Peyer's patch (tissue), 4 donors: ENCODE measurements around the gene PEX26. TPM values are rescaled to one million over a fixed set of nuclear protein-coding genes. Genes with fewer than 3 reads are reported as not detected.

Source experiments
- DNase-seq, 3 donors: peaks; one replicate each; pipeline ENCODE4 v3.0.0-alpha.2; 2017 to 2019
- H3K27ac ChIP-seq, 4 donors: fragments of 200-600 bp; sonication (generic); one replicate each; pipeline ENCODE4 v1.5.1; 2016 to 2019
- H3K27me3 ChIP-seq, 2 donors: fragments of 200-600 bp; sonication (generic); one replicate each; pipeline ENCODE4 v1.5.1; 2019
- H3K36me3 ChIP-seq, 3 donors: fragments of 200-600 bp; sonication (generic); one replicate each; pipeline ENCODE4 v1.5.1; 2016 to 2019
- H3K4me1 ChIP-seq, 4 donors: fragments of 200-600 bp; sonication (generic); one replicate each; pipeline ENCODE4 v1.5.1; 2016 to 2019
- H3K4me3 ChIP-seq, 4 donors: fragments of 200-600 bp; sonication (generic); 1 replicate in 3 of 4; 2 replicates in 1 of 4; pipeline ENCODE4 v1.5.1; 2016 to 2019; ENCODE audit warnings: mild to moderate bottlenecking in 1 of 4
- H3K9me3 ChIP-seq, 4 donors: fragments of 200-600 bp; sonication (generic); one replicate each; pipeline ENCODE4 v1.5.1; 2016 to 2019; ENCODE audit warnings: mild to moderate bottlenecking in 1 of 4
- POLR2A ChIP-seq, 2 donors: fragments of 450-650 bp; IDR thresholded peaks; one replicate each; pipeline ENCODE4 v1.5.1; 2017; ENCODE audit warnings: antibody characterized with exemption in 2 of 2, mild to moderate bottlenecking in 2 of 2, moderate library complexity in 2 of 2
- total RNA-seq, 4 donors: library from RNA; depleted of rRNA; stranded (reverse); fragments of >200 nt; gene quantifications; one replicate each; pipeline ENCODE4 v1.1.0, GENCODE V29; 2016
- TF ChIP-seq, protein P1 (sequence below), 6 experiments: fragments of 450-650 bp in 4 of 6; fragments of 200-600 bp in 2 of 6; sonication (generic) in 1 of 6; IDR thresholded peaks; one replicate each; pipeline ENCODE4 v1.5.1; 2017 to 2019; ENCODE audit warnings: antibody characterized with exemption in 6 of 6, mild to moderate bottlenecking in 3 of 6, moderate library complexity in 1 of 6

The PEX26 gene
- total RNA-seq, 4 donors from 2014 or later = 53.6 to 120 (median 102) TPM

DNA sequence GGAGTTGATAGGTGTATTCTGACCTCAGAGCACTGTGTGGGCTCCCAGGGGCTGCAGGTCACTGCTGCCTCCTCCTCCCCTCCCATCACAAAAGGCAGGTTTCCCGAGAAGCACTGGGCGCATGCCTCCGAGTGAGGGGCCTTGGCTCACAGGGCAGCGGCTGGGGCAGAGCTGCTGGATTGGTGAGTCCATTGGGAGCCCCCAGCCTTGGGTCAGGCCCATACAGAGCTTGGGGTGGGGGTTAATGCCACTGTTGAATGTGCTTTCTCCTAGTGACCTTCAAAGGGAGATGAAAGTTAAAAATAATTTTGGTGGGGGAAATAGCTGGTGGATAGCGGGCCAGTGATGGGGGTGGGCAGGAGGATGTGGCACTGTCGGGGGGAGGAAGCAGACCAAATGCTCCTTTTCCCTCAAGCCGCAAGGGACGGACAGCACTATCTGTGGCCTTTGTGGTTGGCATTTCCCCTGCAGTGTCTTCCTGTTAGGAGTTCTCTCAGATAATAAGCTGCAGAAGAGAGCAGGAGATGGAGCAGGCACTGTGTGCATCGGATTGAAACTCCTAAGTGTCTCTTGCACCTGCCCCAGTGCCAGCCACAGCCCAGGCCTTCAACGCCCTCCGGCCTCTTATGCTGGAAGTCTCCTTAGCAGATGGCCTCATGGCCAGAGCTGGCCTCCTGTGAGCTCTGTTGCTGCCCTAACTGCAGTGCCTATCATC is 36.0 kb downstream of the PEX26 start:
- H3K4me1 ChIP-seq = peaks cover 0 to 18% (median 9%) of the 10 kb centered on the region in 4 donors
- H3K4me3 ChIP-seq = no peak overlapping the region
- no peak overlapping the region for H3K27ac ChIP-seq

GRCh38 chr22:18114495-18114894 is 36.7 kb downstream of the PEX26 start:
- no peaks in the 10 kb centered on the region for H3K9me3 ChIP-seq
- no peaks in the 10 kb centered on the region for H3K36me3 ChIP-seq
- no peak overlapping the region for H3K27ac ChIP-seq
- no peak for DNase-seq
- peaks cover 0 to 18% (median 9%) of the 10 kb centered on the region in 4 donors for H3K4me1 ChIP-seq
- TF ChIP-seq, protein P1, sequence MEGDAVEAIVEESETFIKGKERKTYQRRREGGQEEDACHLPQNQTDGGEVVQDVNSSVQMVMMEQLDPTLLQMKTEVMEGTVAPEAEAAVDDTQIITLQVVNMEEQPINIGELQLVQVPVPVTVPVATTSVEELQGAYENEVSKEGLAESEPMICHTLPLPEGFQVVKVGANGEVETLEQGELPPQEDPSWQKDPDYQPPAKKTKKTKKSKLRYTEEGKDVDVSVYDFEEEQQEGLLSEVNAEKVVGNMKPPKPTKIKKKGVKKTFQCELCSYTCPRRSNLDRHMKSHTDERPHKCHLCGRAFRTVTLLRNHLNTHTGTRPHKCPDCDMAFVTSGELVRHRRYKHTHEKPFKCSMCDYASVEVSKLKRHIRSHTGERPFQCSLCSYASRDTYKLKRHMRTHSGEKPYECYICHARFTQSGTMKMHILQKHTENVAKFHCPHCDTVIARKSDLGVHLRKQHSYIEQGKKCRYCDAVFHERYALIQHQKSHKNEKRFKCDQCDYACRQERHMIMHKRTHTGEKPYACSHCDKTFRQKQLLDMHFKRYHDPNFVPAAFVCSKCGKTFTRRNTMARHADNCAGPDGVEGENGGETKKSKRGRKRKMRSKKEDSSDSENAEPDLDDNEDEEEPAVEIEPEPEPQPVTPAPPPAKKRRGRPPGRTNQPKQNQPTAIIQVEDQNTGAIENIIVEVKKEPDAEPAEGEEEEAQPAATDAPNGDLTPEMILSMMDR (IDR thresholded peaks at IDR 0.05) = no peak
- TF ChIP-seq POLR2A (IDR thresholded peaks at IDR 0.05) = no peak
- H3K4me3 ChIP-seq = no peak overlapping the region
- peaks cover 0 to 6% of the 10 kb centered on the region in 2 donors for H3K27me3 ChIP-seq

More for the DNA sequence above, 36.0 kb downstream of the PEX26 start:
- H3K36me3 ChIP-seq = no peaks in the 10 kb centered on the region
- TF ChIP-seq, protein P1 (IDR thresholded peaks at IDR 0.05) = no peak
- no peak for TF ChIP-seq POLR2A (IDR thresholded peaks at IDR 0.05)
- DNase-seq = no peak
- no peaks in the 10 kb centered on the region for H3K9me3 ChIP-seq
- H3K27me3 ChIP-seq = peaks cover 0 to 6% of the 10 kb centered on the region in 2 donors

GRCh38 chr22:18114976-18115652 is 37.3 kb downstream of the PEX26 start:
- H3K4me3 ChIP-seq = no peak overlapping the region
- peaks cover 0 to 6% of the 10 kb centered on the region in 2 donors for H3K27me3 ChIP-seq
- TF ChIP-seq POLR2A (IDR thresholded peaks at IDR 0.05) = no peak
- TF ChIP-seq, protein P1 (IDR thresholded peaks at IDR 0.05) = no peak
- no peaks in the 10 kb centered on the region for H3K9me3 ChIP-seq
- no peak overlapping the region for H3K27ac ChIP-seq
- no peak for DNase-seq
- peaks cover 0 to 14% (median 7%) of the 10 kb centered on the region in 4 donors for H3K4me1 ChIP-seq
- H3K36me3 ChIP-seq = no peaks in the 10 kb centered on the region

DNA sequence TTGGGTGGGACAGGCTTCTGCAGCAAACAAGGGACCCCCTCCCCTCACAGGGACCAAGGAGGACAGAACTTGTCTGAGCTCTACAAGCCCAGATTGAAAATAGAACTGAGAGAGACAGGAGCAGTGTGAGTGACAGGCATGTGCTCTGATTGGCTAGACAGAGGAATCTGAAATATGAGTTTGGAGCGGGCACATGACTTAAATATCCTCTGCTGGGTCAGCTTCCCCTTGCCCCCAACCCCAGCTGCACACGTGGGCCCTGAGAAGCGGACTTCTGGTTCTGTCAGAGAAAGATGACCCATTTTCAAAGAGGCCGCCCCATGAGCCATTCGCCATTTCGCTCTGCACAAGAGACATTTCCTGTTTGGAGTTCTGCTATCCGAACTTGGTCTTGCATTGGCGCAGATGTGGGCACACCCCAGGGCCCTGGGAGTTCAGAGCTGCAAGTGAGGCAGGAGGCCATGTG is 38.1 kb downstream of the PEX26 start:
- Histone ChIP-seq H3K27me3 (peaks cover 0 to 6% of the 10 kb centered on the region in 2 donors), H3K9me3 (no peaks in the 10 kb centered on the region), H3K4me1 (peaks cover 0 to 6% (median under 1%) of the 10 kb centered on the region in 4 donors), H3K4me3 (no peak overlapping the region), H3K27ac (no peak overlapping the region), H3K36me3 (no peaks in the 10 kb centered on the region)
- no peak for TF ChIP-seq POLR2A (IDR thresholded peaks at IDR 0.05)
- no peak for DNase-seq

DNA sequence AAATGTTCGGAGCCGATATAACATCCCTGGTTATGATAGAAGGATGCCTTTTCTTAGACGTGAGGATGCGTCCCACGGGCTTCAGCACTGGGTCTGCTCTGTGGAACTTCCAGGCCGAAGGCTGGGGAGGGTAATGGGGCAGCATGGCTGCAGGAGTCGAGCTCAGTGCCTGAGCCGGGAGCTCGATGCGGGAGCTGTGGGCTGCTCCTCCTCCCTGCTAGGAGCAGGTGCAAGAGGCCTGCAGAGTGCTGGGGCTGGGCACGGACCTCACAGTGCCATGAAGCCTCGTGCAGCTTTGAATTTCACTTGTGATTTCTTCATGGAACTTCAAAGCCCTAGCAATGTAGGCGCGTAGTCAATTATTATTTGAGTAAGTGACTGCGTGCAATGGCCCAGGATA is 38.8 kb downstream of the PEX26 start:
- DNase-seq = no peak
- Histone ChIP-seq H3K4me1 (no peaks in the 10 kb centered on the region), H3K27me3 (no peaks in the 10 kb centered on the region), H3K9me3 (no peaks in the 10 kb centered on the region), H3K36me3 (no peaks in the 10 kb centered on the region), H3K4me3 (no peak overlapping the region), H3K27ac (no peak overlapping the region)
- TF ChIP-seq, protein P1 (IDR thresholded peaks at IDR 0.05) = no peak
- no peak for TF ChIP-seq POLR2A (IDR thresholded peaks at IDR 0.05)

- Histone ChIP-seq H3K27ac (no peak overlapping the region), H3K27me3 (no peaks in the 10 kb centered on the region), H3K4me1 (no peaks in the 10 kb centered on the region), H3K9me3 (no peaks in the 10 kb centered on the region), H3K4me3 (no peak overlapping the region), H3K36me3 (no peaks in the 10 kb centered on the region)
- TF ChIP-seq, protein P1 (IDR thresholded peaks at IDR 0.05) = no peak
- DNase-seq = no peak
Observed at GRCh38 chr22:18118345-18118915, 40.6 kb downstream of the PEX26 start.
